Measurements from ENCODE around the gene WDR62. TPM values are rescaled to one million over a fixed set of nuclear protein-coding genes. Genes with fewer than 3 reads are reported as not detected.

The WDR62 gene
- total RNA-seq, 1 experiment from 2014 or later, result 30.0 TPM

GRCh38 chr19:36061367-36061766 lies 6.7 kb downstream of the WDR62 start:
- H3K27ac ChIP-seq (ENCODE audit: insufficient read length, low read depth, low read length), result no peak overlapping the region
- no peak for TF ChIP-seq CTCF (conservative IDR thresholded peaks at IDR 0.05)

More at GRCh38 chr19:36061367-36061766, 6.7 kb downstream of the WDR62 start:
- H3K79me2 ChIP-seq (ENCODE audit: insufficient read depth, low read length), result peaks cover 2% of the 10 kb centered on the region; the same call in 1 of the 2 replicates
- no peak overlapping the region for H2BK12ac ChIP-seq (ENCODE audit: insufficient read length, low read depth, low read length)
- no peak overlapping the region for H3K9ac ChIP-seq (ENCODE audit: extremely low read depth, insufficient read length, low read length)
- H4K5ac ChIP-seq (ENCODE audit: insufficient read length, low read depth, low read length), result no peak overlapping the region
- no peak overlapping the region for H4K91ac ChIP-seq (ENCODE audit: insufficient read length, low read depth, low read length)
- H3T11ph ChIP-seq (ENCODE audit: low read length), result no peak overlapping the region
- no peak overlapping the region for H3K23ac ChIP-seq (ENCODE audit: insufficient read length, low read depth, low read length)
- H3K9me3 ChIP-seq (ENCODE audit: control insufficient read depth, low read depth, low read length), result no peaks in the 10 kb centered on the region
- H3K27ac Mint-ChIP-seq, result no peak overlapping the region
- no peak for DNase-seq
- H3K4me1 Mint-ChIP-seq, result peaks cover under 1 to 3% of the 10 kb centered on the region in 2 experiments
- no peaks in the 10 kb centered on the region; a peak in 1 of 5 replicates for H3K9me3 Mint-ChIP-seq
- H3K4me1 ChIP-seq (ENCODE audit: insufficient read depth, low read length), result no peaks in the 10 kb centered on the region
- no peaks in the 10 kb centered on the region for H3K27me3 ChIP-seq (ENCODE audit: insufficient read depth, low read length)
- H2BK15ac ChIP-seq (ENCODE audit: low read depth, low read length), result no peak overlapping the region
- WGBS (ENCODE audit: extremely low coverage, insufficient read length, low lambda C conversion rate), result no CpG with 5 or more reads among the region's 2 CpGs
- H4K8ac ChIP-seq (replicated peaks; ENCODE audit: insufficient read length, low read depth, low read length), result no peak overlapping the region
- no peak overlapping the region for H3K4me2 ChIP-seq (ENCODE audit: insufficient read depth, insufficient read length, low read length)
- peaks cover 42 to 83% (median 43%) of the 10 kb centered on the region in 3 experiments; a peak in 6 of 7 replicates for H3K36me3 Mint-ChIP-seq (ENCODE audit: insufficient read depth in 1 of 3, low read depth in 3 of 3)
- H3K18ac ChIP-seq (ENCODE audit: insufficient read length, low read depth, low read length), result no peak overlapping the region
- peaks cover 4% of the 10 kb centered on the region for H3K79me1 ChIP-seq (ENCODE audit: insufficient read depth, low read depth, low read length, poor library complexity, severe bottlenecking)
- H2AFZ ChIP-seq (ENCODE audit: low read length), result no peak overlapping the region
- H3K27me3 Mint-ChIP-seq (ENCODE audit: low read depth), result no peaks in the 10 kb centered on the region; the same call in 1 of the 2 replicates
- no peak overlapping the region for H3K14ac ChIP-seq (ENCODE audit: insufficient read depth, low read length)
- H3K56ac ChIP-seq (ENCODE audit: insufficient read length, low read depth, low read length), result no peak overlapping the region
- no peaks in the 10 kb centered on the region for H4K20me1 ChIP-seq (ENCODE audit: control insufficient read depth, insufficient read depth, insufficient read length)
- H3K4ac ChIP-seq (ENCODE audit: low read depth, low read length), result no peak overlapping the region
- H3K4me3 Mint-ChIP-seq, result no peak overlapping the region
- H2AK5ac ChIP-seq (ENCODE audit: insufficient read length, low read length), result no peak overlapping the region
- H2BK120ac ChIP-seq (ENCODE audit: low read depth, low read length, poor library complexity, severe bottlenecking), result no peak overlapping the region
- H3K23me2 ChIP-seq (ENCODE audit: insufficient read length, low read depth, low read length, poor library complexity, severe bottlenecking), result no peaks in the 10 kb centered on the region
- H2BK20ac ChIP-seq (ENCODE audit: low read depth, low read length, poor library complexity, severe bottlenecking), result no peak overlapping the region
- no peak overlapping the region for H2BK5ac ChIP-seq (ENCODE audit: insufficient read length, low read length)

Data from H9 (cell line).